ENCODE data around the gene TJP2. TPM values are rescaled to one million over a fixed set of nuclear protein-coding genes. Genes with fewer than 3 reads are reported as not detected.

Gene TJP2
- 16.1 TPM for total RNA-seq

GRCh38 chr9:69173891-69174615, at the start of gene TJP2:
TSS of gene TJP2 (plus strand) at chr9:69174277. CDS start at chr9:69174373, 96 bp downstream.

Other genes starting within 250 kb of the TJP2 start
- not detected for gene PRKACG, start 160.2 kb upstream of the TJP2 start, total RNA-seq
- gene FXN, start 138.5 kb upstream of the TJP2 start, total RNA-seq, result 4.4 TPM
- gene ENTREP1, start 150.9 kb downstream of the TJP2 start, total RNA-seq, result 7.8 TPM

Measured in diencephalon (tissue), 1 donor.